Measurements from ENCODE around the gene CANT1. TPM values are rescaled to one million over a fixed set of nuclear protein-coding genes. Genes with fewer than 3 reads are reported as not detected.

Gene CANT1
- total and polyA plus RNA-seq, 2 of the 13 experiments (the other 11 are each of a cell fraction or from before 2014, with no cell fraction given): 34.1 to 42.1 TPM

- TF ChIP-seq ZBTB43 (CRISPR knock-in tag; conservative IDR thresholded peaks at IDR 0.05): no peak
- no peak for TF ChIP-seq CEBPG (CRISPR knock-in tag; IDR thresholded peaks at IDR 0.05)
- TF ChIP-seq ZNF430 (CRISPR knock-in tag; IDR thresholded peaks at IDR 0.05): no peak
- TF ChIP-seq PITX1 (CRISPR knock-in tag; IDR thresholded peaks at IDR 0.05): no peak; the same call in 1 of the 2 replicates
- no peak for TF ChIP-seq TGIF2 (CRISPR knock-in tag; IDR thresholded peaks at IDR 0.05)
- TF ChIP-seq ZSCAN30 (CRISPR knock-in tag; IDR thresholded peaks at IDR 0.05): no peak
- no peak for TF ChIP-seq ZFX (CRISPR knock-in tag; IDR thresholded peaks at IDR 0.05; ENCODE audit: low read depth)
- no peak for TF ChIP-seq KDM2A (CRISPR knock-in tag; IDR thresholded peaks at IDR 0.05; ENCODE audit: borderline replicate concordance, low read depth)
- no peak for TF ChIP-seq CBX2 (IDR thresholded peaks at IDR 0.05; ENCODE audit: low read depth, low read length)
- TF ChIP-seq CBX2 (CRISPR knock-in tag; IDR thresholded peaks at IDR 0.05; ENCODE audit: low read depth): no peak
- TF ChIP-seq ZNF83 (CRISPR knock-in tag; IDR thresholded peaks at IDR 0.05; ENCODE audit: borderline replicate concordance): no peak
- no peak for TF ChIP-seq PAWR (CRISPR knock-in tag; IDR thresholded peaks at IDR 0.05; ENCODE audit: borderline replicate concordance)
- TF ChIP-seq RFX1 (IDR thresholded peaks at IDR 0.05): no peak
- no peak for TF ChIP-seq TRIM24 (CRISPR knock-in tag; IDR thresholded peaks at IDR 0.05)
- TF ChIP-seq ZNF598 (CRISPR knock-in tag; IDR thresholded peaks at IDR 0.05; ENCODE audit: borderline replicate concordance): no peak
- no peak for TF ChIP-seq ATF3 (CRISPR knock-in tag; IDR thresholded peaks at IDR 0.05)
- TF ChIP-seq, protein P1, sequence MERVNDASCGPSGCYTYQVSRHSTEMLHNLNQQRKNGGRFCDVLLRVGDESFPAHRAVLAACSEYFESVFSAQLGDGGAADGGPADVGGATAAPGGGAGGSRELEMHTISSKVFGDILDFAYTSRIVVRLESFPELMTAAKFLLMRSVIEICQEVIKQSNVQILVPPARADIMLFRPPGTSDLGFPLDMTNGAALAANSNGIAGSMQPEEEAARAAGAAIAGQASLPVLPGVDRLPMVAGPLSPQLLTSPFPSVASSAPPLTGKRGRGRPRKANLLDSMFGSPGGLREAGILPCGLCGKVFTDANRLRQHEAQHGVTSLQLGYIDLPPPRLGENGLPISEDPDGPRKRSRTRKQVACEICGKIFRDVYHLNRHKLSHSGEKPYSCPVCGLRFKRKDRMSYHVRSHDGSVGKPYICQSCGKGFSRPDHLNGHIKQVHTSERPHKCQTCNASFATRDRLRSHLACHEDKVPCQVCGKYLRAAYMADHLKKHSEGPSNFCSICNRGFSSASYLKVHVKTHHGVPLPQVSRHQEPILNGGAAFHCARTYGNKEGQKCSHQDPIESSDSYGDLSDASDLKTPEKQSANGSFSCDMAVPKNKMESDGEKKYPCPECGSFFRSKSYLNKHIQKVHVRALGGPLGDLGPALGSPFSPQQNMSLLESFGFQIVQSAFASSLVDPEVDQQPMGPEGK (CRISPR knock-in tag; IDR thresholded peaks at IDR 0.05): no peak
- no peak; the same call in 1 of the 2 replicates for TF ChIP-seq KDM5B (CRISPR knock-in tag; IDR thresholded peaks at IDR 0.05; ENCODE audit: borderline replicate concordance)
- no peak for TF ChIP-seq NFAT5 (CRISPR knock-in tag; IDR thresholded peaks at IDR 0.05)
Measured at GRCh38 chr17:78970834-78971755, 38.5 kb downstream of the CANT1 start (continued).
